Psoas muscle (tissue), 8 donors: ENCODE data around the gene TMEM200C. TPM values are rescaled to one million over a fixed set of nuclear protein-coding genes. Genes with fewer than 3 reads are reported as not detected.

Experiments
- ATAC-seq, 4 donors: fragments of 200-7000 bp; cut with Tn5 transposase; one replicate each; pipeline ENCODE4 v1.9.1; 2020; ENCODE audit warnings: moderate library complexity in 3 of 4, mild to moderate bottlenecking in 2 of 4
- DNase-seq, 2 donors: peaks; one replicate each; pipeline ENCODE4 v3.0.0-alpha.2; 2020
- H3K27ac ChIP-seq: fragments of 200-600 bp; one replicate; pipeline ENCODE4 v1.8.0; 2022
- H3K27me3 ChIP-seq, 3 donors: fragments of 200-600 bp in 1 of 3; one replicate each; pipeline versions ENCODE4 v1.6.1 to v1.8.0; 2013 to 2022; ENCODE audit warnings: low read length in 2 of 3, mild to moderate bottlenecking in 2 of 3, moderate library complexity in 1 of 3; ENCODE audit not compliant: insufficient read depth in 3 of 3
- H3K36me3 ChIP-seq, 2 donors: fragments of 200-600 bp in 1 of 2; one replicate each; pipeline versions ENCODE4 v1.6.1 to v1.8.0; 2013 to 2022; ENCODE audit warnings: low read depth in 1 of 2, mild to moderate bottlenecking in 1 of 2, moderate library complexity in 1 of 2; ENCODE audit not compliant: insufficient read depth in 1 of 2
- H3K4me1 ChIP-seq: fragments of 200-600 bp; one replicate; pipeline ENCODE4 v1.8.0; 2022
- H3K4me3 ChIP-seq: fragments of 200-600 bp; one replicate; pipeline ENCODE4 v1.8.0; 2022; ENCODE audit warnings: mild to moderate bottlenecking
- H3K9me3 ChIP-seq: fragments of 200-600 bp; one replicate; pipeline ENCODE4 v1.8.0; 2022
- CTCF ChIP-seq: fragments of 200-600 bp; IDR thresholded peaks from one replicate; pipeline ENCODE4 v1.8.0; 2022; ENCODE audit warnings: antibody characterized with exemption
- WGBS, 3 donors: extraction: QIAGEN DNeasy Blood & Tissue Kit; methylation state at CpG; one replicate each; pipeline versions ENCODE4 v1.1.6 to v1.1.7; 2013; 5-methylcytosine and 5-hydroxymethylcytosine counted together
- intact Hi-C, 2 donors: fragments of 100-400 bp; cut with DNase I; formaldehyde crosslinking; loops; one replicate each; pipeline versions ENCODE4 v1.11.0 to v1.14.2; 2022
- polyA plus RNA-seq, 3 donors: library from polyadenylated mRNA; stranded (reverse); fragments of 200-250 nt; gene quantifications; one replicate each; pipeline ENCODE4 v1.2.3, GENCODE V29; 2013
- total RNA-seq, 4 donors: library from RNA; stranded (reverse); fragmentation: NEBNext Ultra II Directional in 2 of 4; extraction: Animal tissue kit (Norgen Biotek cat#: 25700) in 2 of 4; gene quantifications; one replicate each; pipeline versions ENCODE4 v1.2.1 to v1.2.4, GENCODE V29; 2021 to 2023
- donor health status: healthy with polysubstance abuse.
- donor health status: DM: no; HTN: no; CAD: no; lungs with moderate emphysema.
- donor health status: Bipolar disorder and iron deficiency.
- donor health status: healthy.
- donor health status: DM: yes; HTN: yes; CAD: no.
- donor health status: DM: no; HTN: no; CAD: no.
- donor health status: DM: no; HTN: no; CAD: no.
- donor health status: DM: yes; HTN: yes; CAD: no.

The TMEM200C gene
- total and polyA plus RNA-seq, 7 donors, result under 0.01 to 0.15 (median 0.04) TPM; not detected in 2

- Histone ChIP-seq H3K27me3 (peaks cover 9 to 87% (median 20%) of the 10 kb centered on the region in 3 donors), H3K9me3 (no peaks in the 10 kb centered on the region), H3K4me1 (peaks cover 4% of the 10 kb centered on the region), H3K36me3 (no peaks in the 10 kb centered on the region), H3K4me3 (peak overlapping the region; percentile 54), H3K27ac (no peak overlapping the region)
- ATAC-seq (peak in 1 of 4 donors; percentile 33), DNase-seq (peak; percentile 34 to 61)
- no peak for TF ChIP-seq CTCF
- 1 to 2% (median 2%) methylated on average over 39 to 41 of the region's 41 CpGs for WGBS, 3 donors
- intact Hi-C loops, result loop anchor here in 1 of 2 donors (10.0 kb wide), 1 partner anchor 821 kb away; no protein-coding TSS in a partner anchor
Measured at GRCh38 chr18:5895876-5896740, 786 bp upstream of the TMEM200C start.

- TF ChIP-seq CTCF, result no peak
- intact Hi-C loops, result loop anchor here in 1 of 2 donors (10.0 kb wide), 1 partner anchor 820 kb away; no protein-coding TSS in a partner anchor
- H3K27me3 ChIP-seq, result peaks cover 5 to 94% (median 28%) of the 10 kb centered on the region in 3 donors
- WGBS, 3 donors, result 1 to 2% (median 1%) methylated on average over 50 to 56 of the region's 56 CpGs
- no peaks in the 10 kb centered on the region for H3K36me3 ChIP-seq
- H3K9me3 ChIP-seq, result no peaks in the 10 kb centered on the region
- no peak overlapping the region for H3K27ac ChIP-seq
- DNase-seq, result peak; percentile 14 to 48
- peak overlapping the region; percentile 54 for H3K4me3 ChIP-seq
- H3K4me1 ChIP-seq, result peaks cover 4% of the 10 kb centered on the region
- no peak for ATAC-seq
Measured at GRCh38 chr18:5894611-5895298, 567 bp downstream of the TMEM200C start.

- DNase-seq (no peak), ATAC-seq (no peak)
- H3K9me3 ChIP-seq, result no peaks in the 10 kb centered on the region
- no peak for TF ChIP-seq CTCF
- no peaks in the 10 kb centered on the region for H3K36me3 ChIP-seq
- peaks cover 4% of the 10 kb centered on the region for H3K4me1 ChIP-seq
- peaks cover 10 to 99% (median 28%) of the 10 kb centered on the region in 3 donors for H3K27me3 ChIP-seq
- H3K27ac ChIP-seq, result no peak overlapping the region
- peak overlapping the region; percentile 54 for H3K4me3 ChIP-seq
- WGBS, 3 donors, result 35 to 43% (median 39%) methylated on average over 13 of the region's 13 CpGs
- intact Hi-C loops, result loop anchor here in 1 of 2 donors (10.0 kb wide), 1 partner anchor 819 kb away; no protein-coding TSS in a partner anchor
Measured at GRCh38 chr18:5893956-5894610, 1.2 kb downstream of the TMEM200C start.

GRCh38 chr18:5892823-5893431 lies 2.4 kb downstream of the TMEM200C start:
- H3K9me3 ChIP-seq, result no peaks in the 10 kb centered on the region
- DNase-seq, result no peak
- no peak for TF ChIP-seq CTCF
- H3K4me1 ChIP-seq, result peaks cover 4% of the 10 kb centered on the region
- no peaks in the 10 kb centered on the region for H3K36me3 ChIP-seq
- peaks cover 18 to 96% (median 25%) of the 10 kb centered on the region in 3 donors for H3K27me3 ChIP-seq
- ATAC-seq, result no peak
- no peak overlapping the region for H3K4me3 ChIP-seq
- intact Hi-C loops, result loop anchor here in 1 of 2 donors (10.0 kb wide), 1 partner anchor 818 kb away; no protein-coding TSS in a partner anchor
- no peak overlapping the region for H3K27ac ChIP-seq
